ENCODE data around the gene ALOX15. TPM values are rescaled to one million over a fixed set of nuclear protein-coding genes. Genes with fewer than 3 reads are reported as not detected.
A peak's percentile ranks its signal among the peaks of the same experiment; 100 is the strongest.

The ALOX15 gene
- polyA plus RNA-seq, 1 donor from 2014 or later = 0.12 TPM

DNA sequence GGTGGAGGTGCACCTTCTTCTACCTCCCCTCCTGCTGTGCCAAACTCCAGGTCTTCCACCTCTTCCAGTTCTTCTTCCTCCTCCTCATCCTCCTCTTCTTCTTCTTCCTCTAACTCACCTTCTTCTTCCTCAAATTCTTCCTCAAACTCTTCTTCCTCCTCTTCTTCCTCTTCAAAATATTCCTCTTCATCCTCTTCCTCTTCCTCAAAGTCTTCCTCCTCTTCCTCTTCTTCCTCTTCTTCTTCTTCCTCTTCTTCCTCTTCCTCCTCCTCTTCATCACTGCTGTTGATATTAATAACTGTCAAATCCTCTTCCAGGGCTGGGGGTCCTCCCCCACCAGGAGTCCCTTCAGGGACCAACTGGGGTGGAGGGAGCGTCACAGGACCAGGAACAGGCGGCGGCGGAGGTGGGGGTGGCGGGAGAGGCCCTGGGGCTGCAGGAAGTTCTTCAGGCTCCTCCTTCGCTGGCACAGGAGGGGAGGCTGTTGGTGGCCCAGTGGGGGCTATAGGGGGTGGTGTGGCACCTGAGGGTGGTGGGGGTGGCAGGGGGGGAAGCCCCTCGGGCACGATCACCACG lies 30.7 kb upstream of the ALOX15 start:
- H3K9me2 ChIP-seq (ENCODE audit: insufficient read depth, low read length) = no peaks in the 10 kb centered on the region
- H3K9ac ChIP-seq (ENCODE audit: low read length) = no peak overlapping the region
- H3K27me3 ChIP-seq (ENCODE audit: insufficient read depth, low read depth, low read length) = no peaks in the 10 kb centered on the region
- no peak overlapping the region for H3K27ac ChIP-seq (ENCODE audit: low read length)
- no peak overlapping the region for H3K4me3 ChIP-seq (ENCODE audit: low read length)
- H3K36me3 ChIP-seq (ENCODE audit: insufficient read depth, low read length) = no peaks in the 10 kb centered on the region
- no peak overlapping the region for H2AFZ ChIP-seq (ENCODE audit: low read depth, low read length)
- H4K20me1 ChIP-seq (ENCODE audit: insufficient read depth) = no peaks in the 10 kb centered on the region
- H3F3A ChIP-seq (ENCODE audit: insufficient read depth, low read length, poor library complexity, severe bottlenecking) = no peaks in the 10 kb centered on the region
- no peaks in the 10 kb centered on the region for H3K79me2 ChIP-seq (replicated peaks; ENCODE audit: insufficient read depth, low read length)
- no peak for TF ChIP-seq RAD21 (conservative IDR thresholded peaks at IDR 0.05)
- no peak for TF ChIP-seq TAF1 (IDR thresholded peaks at IDR 0.05; ENCODE audit: low read depth)
- no peak for TF ChIP-seq EP300 (conservative IDR thresholded peaks at IDR 0.05; ENCODE audit: poor library complexity, severe bottlenecking)
- TF ChIP-seq REST (IDR thresholded peaks at IDR 0.05; ENCODE audit: borderline replicate concordance) = no peak
- no peak for TF ChIP-seq CTCF (IDR thresholded peaks at IDR 0.05; ENCODE audit: poor library complexity, severe bottlenecking)
- no peak for TF ChIP-seq MXI1 (conservative IDR thresholded peaks at IDR 0.05; ENCODE audit: poor library complexity, severe bottlenecking)
- no peak for TF ChIP-seq EZH2 (IDR thresholded peaks at IDR 0.05; ENCODE audit: borderline replicate concordance, insufficient read depth, low read length, poor library complexity, severe bottlenecking)
- no peaks in the 10 kb centered on the region for H3K9me3 ChIP-seq (ENCODE audit: low read length)
- H3K4me2 ChIP-seq (ENCODE audit: low read length) = no peak overlapping the region

DNA sequence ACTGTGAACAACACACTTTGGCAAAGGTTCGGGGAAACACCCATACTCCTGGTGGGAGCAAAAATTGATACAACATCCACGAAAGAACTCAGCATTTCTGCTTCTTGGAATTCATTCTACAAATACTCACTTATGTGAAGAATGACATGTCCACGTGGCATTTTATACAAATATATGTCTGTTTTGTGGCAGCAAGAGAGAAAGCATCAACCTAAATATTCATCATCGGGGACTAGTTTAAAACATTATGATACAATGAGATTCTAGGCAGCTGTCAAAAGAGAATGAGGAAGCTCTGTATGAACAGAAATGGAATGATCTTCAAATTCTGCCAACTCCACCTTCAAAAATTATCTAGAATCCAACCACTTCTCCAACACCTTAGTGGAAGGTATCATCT lies 25.7 kb upstream of the ALOX15 start:
- H3K4me3 ChIP-seq (ENCODE audit: low read length) = no peak overlapping the region
- no peaks in the 10 kb centered on the region for H3F3A ChIP-seq (ENCODE audit: insufficient read depth, low read length, poor library complexity, severe bottlenecking)
- H4K20me1 ChIP-seq (ENCODE audit: insufficient read depth) = no peaks in the 10 kb centered on the region
- H3K27me3 ChIP-seq (ENCODE audit: insufficient read depth, low read depth, low read length) = no peaks in the 10 kb centered on the region
- H3K9me3 ChIP-seq (ENCODE audit: low read length) = no peaks in the 10 kb centered on the region
- H3K36me3 ChIP-seq (ENCODE audit: insufficient read depth, low read length) = no peaks in the 10 kb centered on the region
- H3K9ac ChIP-seq (ENCODE audit: low read length) = no peak overlapping the region
- H3K27ac ChIP-seq (ENCODE audit: low read length) = no peak overlapping the region
- TF ChIP-seq POLR2AphosphoS5 (IDR thresholded peaks at IDR 0.05) = peak; percentile 59
- TF ChIP-seq EP300 (conservative IDR thresholded peaks at IDR 0.05; ENCODE audit: poor library complexity, severe bottlenecking) = peak; percentile 51
- no peak for TF ChIP-seq CTCF (IDR thresholded peaks at IDR 0.05; ENCODE audit: poor library complexity, severe bottlenecking)
- no peak overlapping the region for H3K4me2 ChIP-seq (ENCODE audit: low read length)
- no peak overlapping the region for H2AFZ ChIP-seq (ENCODE audit: low read depth, low read length)
- no peaks in the 10 kb centered on the region for H3K9me2 ChIP-seq (ENCODE audit: insufficient read depth, low read length)
- H3K79me2 ChIP-seq (replicated peaks; ENCODE audit: insufficient read depth, low read length) = no peaks in the 10 kb centered on the region

Measured in neural cell (in vitro differentiated cells).